Measurements from ENCODE around the gene COPS3. TPM values are rescaled to one million over a fixed set of nuclear protein-coding genes. Genes with fewer than 3 reads are reported as not detected.

Gene COPS3
- total and polyA plus RNA-seq, 9 of the 15 experiments (the other 6 are each of a cell fraction or from before 2014, with no cell fraction given), result 92.4 to 295 (median 167) TPM

GRCh38 chr17:17206124-17206912 is 74.7 kb downstream of the COPS3 start, which contains the start of gene PLD6 (continued):
- peak; percentile 99 for TF ChIP-seq HES1 (IDR thresholded peaks at IDR 0.05; ENCODE audit: low read depth)
- no peak for TF ChIP-seq ZMIZ1 (IDR thresholded peaks at IDR 0.05; ENCODE audit: low read depth in 2 of 2, low read length in 2 of 2)
- TF ChIP-seq SREBF2 (CRISPR knock-in tag; IDR thresholded peaks at IDR 0.05), result no peak
- no peak for TF ChIP-seq CAMTA2 (CRISPR knock-in tag; conservative IDR thresholded peaks at IDR 0.05)
- no peak for TF ChIP-seq ZBED1 (IDR thresholded peaks at IDR 0.05)
- no peak for TF ChIP-seq HIVEP1 (CRISPR knock-in tag; IDR thresholded peaks at IDR 0.05)
- no peak for TF ChIP-seq IFI16 (CRISPR knock-in tag; IDR thresholded peaks at IDR 0.05)
- no peak for TF ChIP-seq BACH1 (tag; IDR thresholded peaks at IDR 0.05)
- no peak for TF ChIP-seq E4F1 (CRISPR knock-in tag; IDR thresholded peaks at IDR 0.05; ENCODE audit: borderline replicate concordance)
- no peak for TF ChIP-seq PHB (CRISPR knock-in tag; IDR thresholded peaks at IDR 0.05)
- TF ChIP-seq MAFK (IDR thresholded peaks at IDR 0.05; ENCODE audit: low read length), result no peak
- TF ChIP-seq ZNF146 (CRISPR knock-in tag; IDR thresholded peaks at IDR 0.05; ENCODE audit: unreplicated experiment), result no peak
- TF ChIP-seq ZKSCAN1 (IDR thresholded peaks at IDR 0.05; ENCODE audit: low read depth, low read length), result no peak
- TF ChIP-seq ERF (CRISPR knock-in tag; IDR thresholded peaks at IDR 0.05), result no peak
- TF ChIP-seq SRSF1 (IDR thresholded peaks at IDR 0.05; ENCODE audit: low read depth, low read length), result no peak
- no peak for TF ChIP-seq HOMEZ (CRISPR knock-in tag; IDR thresholded peaks at IDR 0.05)

All from K562 (cell line).